Activated CD4-positive, alpha-beta memory T cell treated with anti-CD3 and anti-CD28 coated beads for 36 hours (primary cell): ENCODE results near the gene MYL12B. TPM values are rescaled to one million over a fixed set of nuclear protein-coding genes. Genes with fewer than 3 reads are reported as not detected.
"Not testable (repeated sequence)": the region's sequence is repeated elsewhere in the genome, so short reads cannot be mapped to it uniquely, and the experiment has no call there.

ENCODE experiments used
- CTCF ChIA-PET: fragments of 350-600 bp; sonication (Branson Sonifier 250); formaldehyde crosslinking; loops from one replicate; lab custom pipeline; 2021; ENCODE audit warnings: antibody characterized with exemption, inconsistent platforms; lab: Charles Lee
- POLR2A ChIA-PET: fragments of 350-600 bp; sonication (Branson Sonifier 250); formaldehyde crosslinking; loops from one replicate; lab custom pipeline; 2021; ENCODE audit warnings: antibody characterized with exemption; lab: Charles Lee
- DNase-seq: peaks from one replicate; pipeline ENCODE4 v3.0.0-alpha.2; 2020
- H3K27ac Mint-ChIP-seq: one replicate; pipeline ENCODE4 v1.8.0; 2021; ENCODE audit warnings: mixed read lengths
- H3K27me3 Mint-ChIP-seq: one replicate; pipeline ENCODE4 v1.8.0; 2021; ENCODE audit warnings: mixed read lengths
- H3K36me3 Mint-ChIP-seq: one replicate; pipeline ENCODE4 v1.8.0; 2021; ENCODE audit warnings: mixed read lengths
- H3K4me1 Mint-ChIP-seq: one replicate; pipeline ENCODE4 v1.8.0; 2021; ENCODE audit warnings: low read depth, mixed read lengths
- H3K4me3 Mint-ChIP-seq: one replicate; pipeline ENCODE4 v1.8.0; 2021; ENCODE audit warnings: mild to moderate bottlenecking, mixed read lengths
- H3K9me3 Mint-ChIP-seq: one replicate; pipeline ENCODE4 v1.8.0; 2021; ENCODE audit warnings: mixed read lengths
- intact Hi-C: fragments of 100-400 bp; cut with micrococcal nuclease; formaldehyde crosslinking; loops from one replicate; pipeline ENCODE4 v1.15.1; 2023
- total RNA-seq, 2 experiments: library from RNA; stranded (reverse); gene quantifications; one replicate each; pipeline ENCODE4 v1.2.3, GENCODE V29; 2021

Gene MYL12B
- total RNA-seq, 2 experiments from 2014 or later = 335 to 339 TPM

DNA sequence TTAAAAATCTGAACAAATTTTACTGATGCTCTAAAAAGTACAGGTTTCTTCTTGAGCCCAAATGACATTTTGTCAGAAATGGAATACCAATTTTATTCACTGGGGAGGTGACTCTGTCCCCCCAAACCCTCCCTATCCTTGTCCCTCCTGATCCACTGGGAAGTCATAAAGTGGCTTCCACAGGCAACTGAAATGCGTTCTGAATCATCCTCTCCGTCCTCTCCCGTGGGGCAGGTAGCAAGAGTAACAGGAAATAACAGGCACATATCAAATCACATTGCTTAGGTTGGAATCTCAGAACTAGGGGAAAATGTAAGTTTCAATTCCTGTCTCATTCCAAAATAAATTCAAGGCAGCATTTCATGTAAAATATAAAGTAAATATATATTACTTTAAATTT is 44.5 kb downstream of the MYL12B start:
- no peaks in the 10 kb centered on the region for H3K36me3 Mint-ChIP-seq
- no peak for DNase-seq
- ChIA-PET CTCF (interaction anchor here (1.0 to 1.7 kb wide), 3 partner anchors 9 to 278 kb away, joined by 3 to 9 read pairs (median 4); no protein-coding TSS in a partner anchor), POLR2A (no interaction called here)
- H3K27me3 Mint-ChIP-seq = peaks cover 11% of the 10 kb centered on the region
- intact Hi-C loops = no loop called here
- H3K9me3 Mint-ChIP-seq = no peaks in the 10 kb centered on the region
- peak overlapping the region; percentile 80 for H3K27ac Mint-ChIP-seq
- H3K4me1 Mint-ChIP-seq = peaks cover 21% of the 10 kb centered on the region
- H3K4me3 Mint-ChIP-seq = no peak overlapping the region

GRCh38 chr18:3313685-3314084 is 51.8 kb downstream of the MYL12B start:
- intact Hi-C loops = no loop called here
- no peak overlapping the region for H3K27ac Mint-ChIP-seq
- H3K4me1 Mint-ChIP-seq = no peaks in the 10 kb centered on the region
- ChIA-PET CTCF (no interaction called here), POLR2A (no interaction called here)
- peaks cover 3% of the 10 kb centered on the region for H3K27me3 Mint-ChIP-seq
- H3K9me3 Mint-ChIP-seq = no peaks in the 10 kb centered on the region
- H3K4me3 Mint-ChIP-seq = no peak overlapping the region
- no peak for DNase-seq
- no peaks in the 10 kb centered on the region for H3K36me3 Mint-ChIP-seq

DNA sequence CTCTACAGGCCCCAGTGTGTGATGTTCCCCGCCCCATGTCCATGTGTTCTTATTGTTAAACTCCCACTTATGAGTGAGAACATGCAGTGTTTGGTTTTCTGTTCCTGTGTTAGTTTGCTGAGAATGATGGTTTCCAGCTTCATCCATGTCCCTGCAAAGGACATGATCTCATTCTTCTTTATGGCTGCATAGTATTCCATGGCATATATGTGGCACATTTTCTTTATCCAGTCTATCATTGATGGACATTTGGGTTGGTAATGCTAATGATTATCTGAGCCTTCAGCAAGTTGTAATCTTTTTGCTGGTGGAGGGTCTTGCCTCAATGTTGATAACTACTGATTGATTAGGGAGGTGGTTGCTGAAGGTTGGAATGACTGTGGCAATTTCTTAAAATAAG is 53.4 kb downstream of the MYL12B start:
- H3K9me3 Mint-ChIP-seq, H3K27me3 Mint-ChIP-seq, intact Hi-C loops, H3K4me3 Mint-ChIP-seq, DNase-seq, H3K27ac Mint-ChIP-seq, H3K36me3 Mint-ChIP-seq, POLR2A ChIA-PET: not testable (repeated sequence)
- CTCF ChIA-PET = interaction anchor here (1.0 to 2.0 kb wide), 2 partner anchors 18 to 88 kb away, joined by 3 to 6 read pairs; no protein-coding TSS in a partner anchor
- H3K4me1 Mint-ChIP-seq = peaks cover 16% of the 10 kb centered on the region

DNA sequence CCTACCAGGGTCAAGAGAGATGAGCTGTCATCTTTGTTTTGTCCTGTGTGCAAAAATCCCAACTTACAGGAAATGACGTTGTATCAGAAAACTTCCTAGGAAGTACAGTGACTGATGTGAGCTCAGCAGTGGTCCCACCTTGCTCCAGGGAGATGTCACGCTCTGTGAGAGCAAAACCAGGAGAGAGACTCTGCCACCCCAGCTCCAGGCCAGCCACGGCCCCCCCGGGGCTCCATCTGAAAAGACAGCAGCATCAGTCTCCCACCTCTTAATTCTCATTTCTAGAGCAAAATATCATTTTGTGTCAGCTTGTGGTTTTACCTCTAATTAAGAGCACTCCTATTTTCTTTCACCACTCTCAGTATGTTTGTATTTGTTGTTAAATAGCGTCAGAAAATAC is 57.5 kb downstream of the MYL12B start:
- Mint-ChIP-seq H3K36me3 (no peaks in the 10 kb centered on the region), H3K4me1 (peaks cover 32% of the 10 kb centered on the region), H3K27ac (peak overlapping the region; percentile 21), H3K4me3 (no peak overlapping the region), H3K27me3 (peaks cover 9% of the 10 kb centered on the region), H3K9me3 (no peaks in the 10 kb centered on the region)
- ChIA-PET CTCF (interaction anchor here (1.1 to 2.9 kb wide), 6 partner anchors 14 to 347 kb away, joined by 4 to 13 read pairs (median 6); no protein-coding TSS in a partner anchor), POLR2A (interaction anchor here (0.7 to 1.6 kb wide), 6 partner anchors 16 to 140 kb away, joined by 3 to 5 read pairs (median 3); no protein-coding TSS in a partner anchor)
- intact Hi-C loops = loop anchor here (1.0 kb wide), 2 partner anchors 14 to 22 kb away; no protein-coding TSS in a partner anchor
- peak; percentile 77 for DNase-seq

GRCh38 chr18:3319894-3320454 is 58.0 kb downstream of the MYL12B start:
- intact Hi-C loops = loop anchor here (1.0 to 5.0 kb wide), 3 partner anchors 15 to 38 kb away; no protein-coding TSS in a partner anchor
- no peak overlapping the region for H3K27ac Mint-ChIP-seq
- no peak for DNase-seq
- H3K4me1 Mint-ChIP-seq = peaks cover 32% of the 10 kb centered on the region
- no peaks in the 10 kb centered on the region for H3K9me3 Mint-ChIP-seq
- H3K4me3 Mint-ChIP-seq = no peak overlapping the region
- H3K36me3 Mint-ChIP-seq = no peaks in the 10 kb centered on the region
- ChIA-PET POLR2A (interaction anchor here (1.0 to 1.6 kb wide), 4 partner anchors 16 to 139 kb away, joined by 3 to 5 read pairs (median 3); no protein-coding TSS in a partner anchor), CTCF (interaction anchor here (0.8 to 2.9 kb wide), 7 partner anchors 14 to 346 kb away, joined by 3 to 13 read pairs (median 5); no protein-coding TSS in a partner anchor)
- peaks cover 9% of the 10 kb centered on the region for H3K27me3 Mint-ChIP-seq

- intact Hi-C loops = loop anchor here (5.0 kb wide), 1 partner anchor 39 kb away; no protein-coding TSS in a partner anchor
- Mint-ChIP-seq H3K4me3 (no peak overlapping the region), H3K27ac (no peak overlapping the region), H3K4me1 (peaks cover 32% of the 10 kb centered on the region), H3K9me3 (no peaks in the 10 kb centered on the region), H3K27me3 (peaks cover 7% of the 10 kb centered on the region), H3K36me3 (no peaks in the 10 kb centered on the region)
- peak; percentile 56 for DNase-seq
- ChIA-PET CTCF (interaction anchor here (0.7 to 2.2 kb wide), 6 partner anchors 127 to 345 kb away, joined by 3 to 6 read pairs (median 4); no protein-coding TSS in a partner anchor), POLR2A (no interaction called here)
Measured at GRCh38 chr18:3321133-3321812, 59.3 kb downstream of the MYL12B start.

DNA sequence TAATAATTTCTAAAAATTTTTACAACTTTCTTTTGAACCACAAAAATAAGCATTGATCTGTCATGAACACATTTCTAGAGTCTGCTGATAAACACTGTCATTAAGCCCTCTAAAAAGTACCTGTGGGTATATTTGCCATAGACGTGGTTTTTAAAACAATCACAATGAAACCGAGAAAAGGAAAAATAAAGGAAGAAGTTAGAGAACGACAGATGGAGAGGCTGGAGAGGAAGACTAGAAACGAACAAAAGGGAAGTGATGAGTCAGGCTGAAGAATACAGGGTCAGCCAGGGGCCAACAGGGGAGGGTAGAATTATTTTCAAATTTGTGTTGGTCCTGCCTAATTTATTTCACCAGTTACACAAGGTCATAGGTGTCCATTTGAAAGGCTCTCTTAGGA is 62.0 kb downstream of the MYL12B start:
- no peak overlapping the region for H3K27ac Mint-ChIP-seq
- peaks cover 31% of the 10 kb centered on the region for H3K4me1 Mint-ChIP-seq
- peaks cover 7% of the 10 kb centered on the region for H3K27me3 Mint-ChIP-seq
- H3K4me3 Mint-ChIP-seq = no peak overlapping the region
- intact Hi-C loops = loop anchor here (5.0 kb wide), 1 partner anchor 42 kb away; no protein-coding TSS in a partner anchor
- H3K9me3 Mint-ChIP-seq = no peaks in the 10 kb centered on the region
- POLR2A ChIA-PET = no interaction called here
- DNase-seq = no peak
- H3K36me3 Mint-ChIP-seq = no peaks in the 10 kb centered on the region
- CTCF ChIA-PET = interaction anchor here (0.6 to 2.1 kb wide), 6 partner anchors 21 to 342 kb away, joined by 3 to 14 read pairs (median 6); no protein-coding TSS in a partner anchor

Other genes with a start within 250 kb of the MYL12B start
- 100 to 1,000 TPM; 102 to 107 TPM for gene LPIN2, start 249.0 kb upstream of the MYL12B start, total RNA-seq
- 1 to 10 TPM in 1 of 2 experiments, under 1 TPM in 1; 0.90 to 1.2 TPM for gene MYOM1, start 42.2 kb upstream of the MYL12B start, total RNA-seq
- gene MYL12A, start 14.3 kb upstream of the MYL12B start, total RNA-seq = 100 to 1,000 TPM; 538 to 542 TPM
- 10 to 100 TPM; 45.9 to 51.4 TPM for gene TGIF1, start 188.0 kb downstream of the MYL12B start, total RNA-seq